NOMO-1 treated with DMSO at 0.1 percent for 48 hours (cell line): Measurements from ENCODE around the gene CCDC12.

Experiments used
- DNase-seq: peaks from one replicate; lab custom pipeline; 2025; ENCODE audit not compliant: unreplicated experiment; lab: John Stamatoyannopoulos, UW

Gene CCDC12

GRCh38 chr3:46942076-46942475 lies 34.5 kb downstream of the CCDC12 start:
- DNase-seq: no peak

- no peak for DNase-seq
These were observed 36.7 kb downstream of the CCDC12 start for GRCh38 chr3:46939578-46940445.

GRCh38 chr3:46938118-46938517 lies 38.4 kb downstream of the CCDC12 start:
- no peak for DNase-seq

- no peak for DNase-seq
These were observed 39.8 kb downstream of the CCDC12 start for GRCh38 chr3:46936733-46937250.

GRCh38 chr3:46935989-46936558 lies 40.5 kb downstream of the CCDC12 start:
- DNase-seq: peak; percentile 89

GRCh38 chr3:46935168-46935858 lies 41.2 kb downstream of the CCDC12 start:
- DNase-seq: no peak

- DNase-seq: no peak
These were observed 41.9 kb downstream of the CCDC12 start for GRCh38 chr3:46934498-46935167.

GRCh38 chr3:46934072-46934471 lies 42.5 kb downstream of the CCDC12 start:
- DNase-seq: no peak

GRCh38 chr3:46933261-46933660 lies 43.3 kb downstream of the CCDC12 start:
- no peak for DNase-seq

- DNase-seq: no peak
These were observed 43.9 kb downstream of the CCDC12 start for GRCh38 chr3:46932455-46933225.

- peak; percentile 10 for DNase-seq
These were observed 44.8 kb downstream of the CCDC12 start for GRCh38 chr3:46931631-46932331.

- DNase-seq: no peak
These were observed 45.6 kb downstream of the CCDC12 start for GRCh38 chr3:46930945-46931403.

- no peak for DNase-seq
These were observed 46.2 kb downstream of the CCDC12 start for GRCh38 chr3:46930166-46930944.

- peak; percentile 9 for DNase-seq
These were observed 47.2 kb downstream of the CCDC12 start for GRCh38 chr3:46929324-46929723.

GRCh38 chr3:46928282-46928681 lies 48.3 kb downstream of the CCDC12 start:
- DNase-seq: peak; percentile 97

- DNase-seq: no peak
These were observed 48.8 kb downstream of the CCDC12 start for GRCh38 chr3:46927718-46928073.

GRCh38 chr3:46926871-46927717 lies 49.5 kb downstream of the CCDC12 start:
- peak; percentile 97 for DNase-seq

GRCh38 chr3:46926447-46926846 lies 50.1 kb downstream of the CCDC12 start:
- no peak for DNase-seq
